HG02798 (cell line): Measurements from ENCODE around the gene GPR156.
"Not testable (repeated sequence)": the region's sequence is repeated elsewhere in the genome, so short reads cannot be mapped to it uniquely, and the experiment has no call there.

Experiments
- ATAC-seq: cut with Tn5 transposase; IDR thresholded peaks from one replicate; pipeline ENCODE4 v1.9.1; 2021; ENCODE audit warnings: mild to moderate bottlenecking; ENCODE audit not compliant: unreplicated experiment, poor library complexity

GPR156 gene

GRCh38 chr3:120275618-120276017 is 9.4 kb downstream of the GPR156 start:
- no peak for ATAC-seq

GRCh38 chr3:120274739-120275167 is 10.3 kb downstream of the GPR156 start:
- ATAC-seq: no peak

- no peak for ATAC-seq
Measured at GRCh38 chr3:120272286-120272685, 12.7 kb downstream of the GPR156 start.

GRCh38 chr3:120265989-120266388 is 19.0 kb downstream of the GPR156 start:
- no peak for ATAC-seq

- no peak for ATAC-seq
Measured at GRCh38 chr3:120264963-120265362, 20.1 kb downstream of the GPR156 start.

GRCh38 chr3:120263792-120264191 is 21.2 kb downstream of the GPR156 start:
- no peak for ATAC-seq

GRCh38 chr3:120258009-120258408 is 27.0 kb downstream of the GPR156 start:
- no peak for ATAC-seq

GRCh38 chr3:120245386-120245785 is 39.6 kb downstream of the GPR156 start:
- no peak for ATAC-seq

GRCh38 chr3:120244834-120245225 is 40.2 kb downstream of the GPR156 start:
- no peak for ATAC-seq

GRCh38 chr3:120239644-120240043 is 45.4 kb downstream of the GPR156 start:
- no peak for ATAC-seq

- no peak for ATAC-seq
Measured at GRCh38 chr3:120227710-120228347, 57.2 kb downstream of the GPR156 start.

GRCh38 chr3:120224237-120224636 is 60.8 kb downstream of the GPR156 start:
- ATAC-seq: no peak

- no peak for ATAC-seq
Measured at GRCh38 chr3:120218981-120219380, 66.0 kb downstream of the GPR156 start.

- not testable (repeated sequence) for ATAC-seq
Measured at GRCh38 chr3:120216633-120217032, 68.4 kb downstream of the GPR156 start.

- ATAC-seq: no peak
Measured at GRCh38 chr3:120214176-120214575, 70.8 kb downstream of the GPR156 start.

GRCh38 chr3:120212505-120212904 is 72.5 kb downstream of the GPR156 start:
- no peak for ATAC-seq

GRCh38 chr3:120209425-120209824 is 75.6 kb downstream of the GPR156 start:
- no peak for ATAC-seq

GRCh38 chr3:120204338-120204737 is 80.7 kb downstream of the GPR156 start:
- ATAC-seq: no peak

- no peak for ATAC-seq
Measured at GRCh38 chr3:120203621-120204020, 81.4 kb downstream of the GPR156 start.

GRCh38 chr3:120203016-120203415 is 82.0 kb downstream of the GPR156 start:
- no peak for ATAC-seq

- ATAC-seq: no peak
Measured at GRCh38 chr3:120202363-120202762, 82.7 kb downstream of the GPR156 start.

GRCh38 chr3:120200493-120201235 is 84.4 kb downstream of the GPR156 start:
- no peak for ATAC-seq
